Smooth muscle cell (in vitro differentiated cells): ENCODE measurements around the gene TALDO1. TPM values are rescaled to one million over a fixed set of nuclear protein-coding genes. Genes with fewer than 3 reads are reported as not detected.

Source experiments
- DNase-seq: peaks from one replicate; lab custom pipeline; 2025; ENCODE audit not compliant: unreplicated experiment; lab: John Stamatoyannopoulos, UW
- H2AFZ ChIP-seq: fragments of 200-600 bp; sonication (generic); 2 replicates; pipeline ENCODE4 v1.6.0; 2016; ENCODE audit warnings: antibody characterized with exemption, low read depth, mild to moderate bottlenecking
- H3F3A ChIP-seq: fragments of 200-600 bp; sonication (generic); 2 replicates; pipeline ENCODE4 v1.6.0; 2017; ENCODE audit warnings: antibody characterized with exemption, low read depth
- H3K27ac ChIP-seq: fragments of 200-600 bp; sonication (generic); 2 replicates; pipeline ENCODE4 v1.5.1; 2016; ENCODE audit warnings: low read depth, mild to moderate bottlenecking
- H3K27me3 ChIP-seq: fragments of 200-600 bp; sonication (generic); 2 replicates; pipeline ENCODE4 v1.6.1; 2016; ENCODE audit warnings: low read depth, mild to moderate bottlenecking
- H3K36me3 ChIP-seq: fragments of 200-600 bp; sonication (generic); 2 replicates; pipeline ENCODE4 v1.5.1; 2016; ENCODE audit warnings: low read depth
- H3K4me1 ChIP-seq: fragments of 200-600 bp; sonication (generic); 2 replicates; pipeline ENCODE4 v1.5.1; 2016; ENCODE audit warnings: low read depth
- H3K4me2 ChIP-seq: fragments of 200-600 bp; sonication (generic); 2 replicates; pipeline ENCODE4 v1.6.0; 2016; ENCODE audit warnings: mild to moderate bottlenecking
- H3K4me3 ChIP-seq: fragments of 200-600 bp; sonication (generic); 2 replicates; pipeline ENCODE4 v1.5.1; 2016; ENCODE audit warnings: mild to moderate bottlenecking
- H3K79me2 ChIP-seq: fragments of 200-600 bp; sonication (generic); 2 replicates; pipeline ENCODE4 v1.6.0; 2016; ENCODE audit warnings: low read depth, mild to moderate bottlenecking
- H3K9ac ChIP-seq: fragments of 200-600 bp; sonication (generic); 2 replicates; pipeline ENCODE4 v1.6.0; 2016; ENCODE audit warnings: low read depth
- H3K9me3 ChIP-seq: fragments of 200-600 bp; sonication (generic); replicated peaks from 2 replicates; pipeline ENCODE4 v1.5.1; 2016; ENCODE audit warnings: low read depth
- H4K20me1 ChIP-seq: fragments of 200-600 bp; sonication (generic); 2 replicates; pipeline ENCODE4 v1.6.0; 2016; ENCODE audit warnings: low read depth
- CTCF ChIP-seq: fragments of 200-600 bp; sonication (generic); IDR thresholded peaks from 2 replicates; pipeline ENCODE4 v1.5.1; 2017; ENCODE audit warnings: borderline replicate concordance, mild to moderate bottlenecking, antibody characterized with exemption; ENCODE audit not compliant: insufficient read depth, poor library complexity, severe bottlenecking
- WGBS: methylation state at CpG from one replicate; pipeline ENCODE4 v1.1.7; 2016; ENCODE audit warnings: low lambda C conversion rate; 5-methylcytosine and 5-hydroxymethylcytosine counted together
- polyA plus RNA-seq: library from polyadenylated mRNA; unstranded; fragments of >200 nt; fragmentation: Nextera tagmentation; extraction: Ambion mirVana; gene quantifications from 2 replicates; pipeline ENCODE4 v1.2.1, GENCODE V29; 2016
- total RNA-seq: library from RNA; depleted of rRNA; stranded (reverse); fragments of >200 nt; gene quantifications from 2 replicates; pipeline ENCODE4 v1.2.3, GENCODE V29; 2014

TALDO1 gene
- total and polyA plus RNA-seq, 2 experiments from 2014 or later = 100 to 155 TPM

- H3K9ac ChIP-seq = no peak overlapping the region
- H3K36me3 ChIP-seq = no peaks in the 10 kb centered on the region
- no peak overlapping the region for H3K4me2 ChIP-seq
- H3K79me2 ChIP-seq = no peaks in the 10 kb centered on the region
- no peaks in the 10 kb centered on the region for H3K9me3 ChIP-seq
- H2AFZ ChIP-seq = no peak overlapping the region
- DNase-seq = no peak
- TF ChIP-seq CTCF = no peak
- H4K20me1 ChIP-seq = peaks cover 21% of the 10 kb centered on the region
- no peak overlapping the region for H3K4me3 ChIP-seq
- WGBS = 97% methylated on average over 9 of the region's 15 CpGs
- no peak overlapping the region for H3K27ac ChIP-seq
- H3K4me1 ChIP-seq = peaks cover 16% of the 10 kb centered on the region
- peaks cover 9% of the 10 kb centered on the region for H3F3A ChIP-seq
- H3K27me3 ChIP-seq = no peaks in the 10 kb centered on the region
Observed at GRCh38 chr11:792535-792821, 45.2 kb downstream of the TALDO1 start.

GRCh38 chr11:792873-793272, 45.6 kb downstream of the TALDO1 start:
- no peak overlapping the region for H3K27ac ChIP-seq
- WGBS = 97% methylated on average over 13 of the region's 13 CpGs
- peaks cover 9% of the 10 kb centered on the region for H3F3A ChIP-seq
- no peaks in the 10 kb centered on the region for H3K27me3 ChIP-seq
- H3K4me3 ChIP-seq = no peak overlapping the region
- H3K4me1 ChIP-seq = peaks cover 16% of the 10 kb centered on the region
- peaks cover 21% of the 10 kb centered on the region for H4K20me1 ChIP-seq
- no peak for TF ChIP-seq CTCF
- DNase-seq = no peak
- H3K9ac ChIP-seq = no peak overlapping the region
- H2AFZ ChIP-seq = no peak overlapping the region
- no peaks in the 10 kb centered on the region for H3K36me3 ChIP-seq
- no peaks in the 10 kb centered on the region for H3K9me3 ChIP-seq
- H3K4me2 ChIP-seq = no peak overlapping the region
- H3K79me2 ChIP-seq = no peaks in the 10 kb centered on the region

GRCh38 chr11:793556-793955, 46.3 kb downstream of the TALDO1 start:
- Histone ChIP-seq H3K9ac (no peak overlapping the region), H3K36me3 (no peaks in the 10 kb centered on the region), H2AFZ (no peak overlapping the region), H3K79me2 (no peaks in the 10 kb centered on the region), H3K4me1 (peaks cover 16% of the 10 kb centered on the region), H4K20me1 (peaks cover 21% of the 10 kb centered on the region), H3K27ac (no peak overlapping the region), H3K27me3 (no peaks in the 10 kb centered on the region), H3K9me3 (no peaks in the 10 kb centered on the region), H3F3A (peaks cover 9% of the 10 kb centered on the region), H3K4me3 (no peak overlapping the region), H3K4me2 (no peak overlapping the region)
- DNase-seq = no peak
- TF ChIP-seq CTCF = no peak
- WGBS = 96% methylated on average over 7 of the region's 7 CpGs

- H3K27me3 ChIP-seq = no peaks in the 10 kb centered on the region
- H4K20me1 ChIP-seq = peaks cover 21% of the 10 kb centered on the region
- no peaks in the 10 kb centered on the region for H3K9me3 ChIP-seq
- no peaks in the 10 kb centered on the region for H3K79me2 ChIP-seq
- H3K36me3 ChIP-seq = no peaks in the 10 kb centered on the region
- H3K4me3 ChIP-seq = no peak overlapping the region
- DNase-seq = no peak
- no peak overlapping the region for H2AFZ ChIP-seq
- TF ChIP-seq CTCF = no peak
- 95% methylated on average over 23 of the region's 31 CpGs for WGBS
- no peak overlapping the region for H3K9ac ChIP-seq
- no peak overlapping the region for H3K4me2 ChIP-seq
- H3K27ac ChIP-seq = no peak overlapping the region
- H3F3A ChIP-seq = peaks cover 9% of the 10 kb centered on the region
- H3K4me1 ChIP-seq = peaks cover 16% of the 10 kb centered on the region
Observed at GRCh38 chr11:794013-794765, 46.9 kb downstream of the TALDO1 start.
